Endothelial cell of umbilical vein (primary cell): ENCODE results near the gene TEF. TPM values are rescaled to one million over a fixed set of nuclear protein-coding genes. Genes with fewer than 3 reads are reported as not detected.

Experiments used
- BruUV-seq: library from RNA; stranded (reverse); fragments of 400-500 nt; replicated peaks from 2 replicates; lab custom pipeline; 2021; lab: Mats Ljungman, UMichigan
- CTCF ChIA-PET: fragments of 300-600, 350-600 bp; sonication (Branson Sonifier 250); formaldehyde crosslinking; loops from one replicate; lab custom pipeline; 2021; ENCODE audit warnings: antibody characterized with exemption, inconsistent platforms; lab: Charles Lee
- POLR2A ChIA-PET: fragments of 300-600, 350-600 bp; sonication (Branson Sonifier 250); formaldehyde crosslinking; loops from one replicate; lab custom pipeline; 2021; ENCODE audit warnings: antibody characterized with exemption, inconsistent platforms; lab: Charles Lee
- DNase-seq: peaks from one replicate; pipeline ENCODE4 v3.0.0-alpha.2; 2011; ENCODE audit warnings: low read depth, low spot score
- FAIRE-seq: peaks from 2 replicates; lab custom pipeline; 2011; peaks lifted over from hg19 to GRCh38; lab: Jason Lieb, UNC
- H2AFZ ChIP-seq: 2 replicates; pipeline ENCODE4 v1.6.0; 2012; ENCODE audit warnings: low read depth, low read length, control low read depth, inconsistent platforms
- H3K27ac ChIP-seq: 2 replicates; pipeline ENCODE4 v1.5.1; 2011; ENCODE audit warnings: low read depth, mild to moderate bottlenecking, control low read depth, low read length, moderate library complexity; ENCODE audit not compliant: insufficient read depth
- H3K27me3 ChIP-seq, 2 experiments: 2 replicates each; pipeline versions ENCODE4 v1.6.0 to v1.6.1; 2011; ENCODE audit warnings: low read length in 2 of 2, mixed read lengths in 1 of 2; ENCODE audit not compliant: control insufficient read depth in 2 of 2, insufficient read depth in 2 of 2
- H3K36me3 ChIP-seq, 2 experiments: 2 replicates in 1 of 2; 3 replicates in 1 of 2; pipeline ENCODE4 v1.5.1; 2011; ENCODE audit warnings: low read length in 2 of 2, mild to moderate bottlenecking in 1 of 2, moderate library complexity in 1 of 2; ENCODE audit not compliant: control insufficient read depth in 2 of 2, insufficient read depth in 2 of 2; ENCODE audit errors: extremely low read depth in 1 of 2
- H3K4me1 ChIP-seq: 3 replicates; pipeline ENCODE4 v1.5.1; 2011; ENCODE audit warnings: mild to moderate bottlenecking, low read length; ENCODE audit not compliant: control insufficient read depth, insufficient read depth; ENCODE audit errors: extremely low read depth
- H3K4me2 ChIP-seq: 2 replicates; pipeline ENCODE4 v1.6.1; 2011; ENCODE audit warnings: low read length, control low read depth, mixed read lengths; ENCODE audit not compliant: insufficient read depth
- H3K4me3 ChIP-seq, 3 experiments: fragments of 200-600 bp in 1 of 3; sonication (generic), shearing (Covaris generic) in 1 of 3; replicated peaks in 1 of 3; 2 replicates each; pipeline ENCODE4 v1.5.1; 2011 to 2016; ENCODE audit warnings: control low read depth in 3 of 3, low read length in 3 of 3, mild to moderate bottlenecking in 2 of 3, inconsistent platforms in 1 of 3, low read depth in 1 of 3, moderate library complexity in 1 of 3; ENCODE audit not compliant: insufficient read depth in 1 of 3
- H3K79me2 ChIP-seq: 2 replicates; pipeline ENCODE4 v1.6.0; 2012; ENCODE audit warnings: low read length, inconsistent platforms; ENCODE audit not compliant: control insufficient read depth, insufficient read depth
- H3K9ac ChIP-seq: replicated peaks from 2 replicates; pipeline ENCODE3; 2011; ENCODE audit warnings: low read length, control low read depth; ENCODE audit not compliant: insufficient read depth; ENCODE audit errors: extremely low read depth
- H3K9me1 ChIP-seq: replicated peaks from 3 replicates; pipeline ENCODE4 v1.6.0; 2011; ENCODE audit warnings: mild to moderate bottlenecking, low read length; ENCODE audit not compliant: control insufficient read depth, insufficient read depth; ENCODE audit errors: extremely low read depth
- H3K9me3 ChIP-seq: replicated peaks from 2 replicates; pipeline ENCODE4 v1.5.1; 2012; ENCODE audit warnings: low read length, inconsistent platforms; ENCODE audit not compliant: control insufficient read depth, insufficient read depth
- H4K20me1 ChIP-seq: replicated peaks from 2 replicates; pipeline ENCODE3; 2011; ENCODE audit warnings: mild to moderate bottlenecking, low read length; ENCODE audit not compliant: control insufficient read depth, insufficient read depth; ENCODE audit errors: extremely low read depth
- CTCF ChIP-seq, 2 donors: IDR thresholded peaks; 1 replicate in 1 of 2; 2 replicates in 1 of 2; pipeline ENCODE4 v1.5.1; 2011; ENCODE audit warnings: low read length in 2 of 2, mild to moderate bottlenecking in 2 of 2, moderate library complexity in 2 of 2, control low read depth in 1 of 2, inconsistent platforms in 1 of 2, low read depth in 1 of 2; ENCODE audit not compliant: insufficient read depth in 1 of 2; ENCODE audit errors: extremely low read depth in 1 of 2
- EZH2 ChIP-seq: IDR thresholded peaks from 2 replicates; pipeline ENCODE4 v1.6.1; 2012; ENCODE audit warnings: borderline replicate concordance, low read depth, mild to moderate bottlenecking, moderate library complexity, low read length, inconsistent platforms; ENCODE audit not compliant: severe bottlenecking
- FOS ChIP-seq: IDR thresholded peaks from 2 replicates; pipeline ENCODE4 v1.6.1; 2011; ENCODE audit warnings: mild to moderate bottlenecking, low read length, moderate library complexity, borderline replicate concordance; ENCODE audit not compliant: insufficient read depth
- GATA2 ChIP-seq: IDR thresholded peaks from 2 replicates; pipeline ENCODE4 v1.7.0; 2011; ENCODE audit warnings: low read depth, mild to moderate bottlenecking, moderate library complexity, mixed read lengths, low read length; ENCODE audit not compliant: insufficient read length, insufficient read depth
- JUN ChIP-seq: IDR thresholded peaks from 2 replicates; pipeline ENCODE4 v1.6.1; 2011; ENCODE audit warnings: borderline replicate concordance, low read depth; ENCODE audit not compliant: insufficient read length, insufficient read depth
- MYC ChIP-seq: IDR thresholded peaks from one replicate; pipeline ENCODE4 v1.6.1; 2011; ENCODE audit warnings: mild to moderate bottlenecking, low read depth, low read length
- POLR2A ChIP-seq: IDR thresholded peaks from 2 replicates; pipeline ENCODE4 v1.6.1; 2012; ENCODE audit warnings: low read depth, mild to moderate bottlenecking, control low read depth, low read length
- POLR2AphosphoS5 ChIP-seq: IDR thresholded peaks from 2 replicates; pipeline ENCODE4 v1.6.1; 2012; ENCODE audit warnings: low read depth, mild to moderate bottlenecking, control low read depth, low read length, moderate library complexity; ENCODE audit not compliant: insufficient read depth
- dilution Hi-C: fragments of 300-500 bp; cut with MboI; formaldehyde crosslinking; loops from one replicate; pipeline ENCODE4 v1.15.0; 2019; ENCODE audit warnings: low sequenced_read_pairs; ENCODE audit not compliant: extremely low pct_ligation_motif_present
- intact Hi-C: fragments of 100-400 bp; cut with micrococcal nuclease; formaldehyde crosslinking; loops from one replicate; pipeline ENCODE4 v1.10.0; 2022
- polyA plus RNA-seq, 4 experiments: library from polyadenylated mRNA; depleted of rRNA in 3 of 4; stranded (reverse) in 3 of 4; unstranded in 1 of 4; fragments of >200 nt; gene quantifications; 2 replicates each; pipeline versions ENCODE4 v1.2.1 to v1.2.3, GENCODE V29; 2011 to 2012; ENCODE audit warnings: missing spikeins in 1 of 4
- total RNA-seq: library from RNA; stranded (reverse); gene quantifications from 2 replicates; pipeline ENCODE4 v1.2.3, GENCODE V29; 2021
- TF ChIP-seq, protein P1 (sequence below): IDR thresholded peaks from 2 replicates; pipeline ENCODE4 v1.6.1; 2011; ENCODE audit not compliant: insufficient read depth, insufficient read length

TEF gene
- total and polyA plus RNA-seq, 2 donors (not counting 3 experiments of a cell fraction or from before 2014, with no cell fraction given), result 2.2 to 4.0 TPM

DNA sequence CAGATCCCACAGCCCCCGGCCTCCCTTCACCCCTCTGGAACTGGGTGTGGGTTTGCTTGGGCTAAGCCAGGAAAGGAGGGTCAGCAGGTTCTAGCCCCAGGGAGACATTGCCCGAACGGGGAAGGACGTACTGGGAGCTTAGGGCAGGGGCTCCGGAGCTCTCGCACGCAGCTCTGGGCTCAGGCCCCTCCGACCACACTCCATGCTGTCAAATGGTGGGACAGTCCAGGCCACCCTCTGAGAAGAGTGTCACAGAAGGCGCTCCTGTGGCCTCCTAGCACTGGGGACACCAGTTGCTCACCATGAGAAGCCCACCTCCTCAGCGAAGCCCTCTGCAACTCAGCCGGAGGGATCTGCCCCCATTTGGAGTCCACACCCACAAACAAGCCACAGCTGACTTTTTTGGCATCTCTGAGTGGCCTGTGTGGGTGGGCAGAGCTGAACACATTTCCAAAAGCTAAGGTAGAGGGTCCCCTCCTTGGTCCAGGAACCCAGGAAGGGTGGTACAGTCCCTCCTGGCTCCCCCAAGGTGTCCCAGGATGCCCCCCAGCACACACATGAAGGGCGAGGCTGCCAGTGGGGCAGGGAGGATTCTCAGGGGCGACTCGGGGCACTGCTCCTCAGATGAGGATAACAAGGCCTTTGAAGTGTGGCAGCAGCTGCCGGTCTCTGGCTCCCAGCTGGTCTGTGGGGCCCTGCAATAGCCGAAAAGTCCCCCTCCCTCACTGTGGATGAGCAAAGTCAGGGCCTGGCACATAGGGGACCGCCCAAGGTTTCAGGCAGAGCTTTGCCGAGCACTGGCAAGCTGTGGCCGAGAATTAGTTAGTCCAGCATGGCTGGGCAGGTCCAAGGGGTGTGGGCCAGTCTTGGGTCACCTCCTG is 13.0 kb upstream of the TEF start:
- Histone ChIP-seq H3K9me1 (no peaks in the 10 kb centered on the region), H3K4me1 (peaks cover 7% of the 10 kb centered on the region), H3K4me3 (no peak overlapping the region), H3K9me3 (no peaks in the 10 kb centered on the region), H3K27ac (no peak overlapping the region), H3K9ac (no peak overlapping the region), H3K36me3 (no peaks in the 10 kb centered on the region), H3K4me2 (no peak overlapping the region), H3K79me2 (no peaks in the 10 kb centered on the region), H4K20me1 (no peaks in the 10 kb centered on the region), H2AFZ (no peak overlapping the region), H3K27me3 (no peaks in the 10 kb centered on the region)
- CTCF ChIA-PET, result no interaction called here
- POLR2A ChIA-PET, result no interaction called here
- DNase-seq, result no peak
- no peak for TF ChIP-seq MYC
- TF ChIP-seq, protein P1, sequence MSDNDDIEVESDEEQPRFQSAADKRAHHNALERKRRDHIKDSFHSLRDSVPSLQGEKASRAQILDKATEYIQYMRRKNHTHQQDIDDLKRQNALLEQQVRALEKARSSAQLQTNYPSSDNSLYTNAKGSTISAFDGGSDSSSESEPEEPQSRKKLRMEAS, result no peak
- BruUV-seq, result no TSS peak
- no peak for FAIRE-seq
- dilution Hi-C loops, result no loop called here
- intact Hi-C loops, result loop anchor here (5.0 to 10.0 kb wide), 2 partner anchors 81 to 174 kb away; partner anchors contain the start of gene RANGAP1

DNA sequence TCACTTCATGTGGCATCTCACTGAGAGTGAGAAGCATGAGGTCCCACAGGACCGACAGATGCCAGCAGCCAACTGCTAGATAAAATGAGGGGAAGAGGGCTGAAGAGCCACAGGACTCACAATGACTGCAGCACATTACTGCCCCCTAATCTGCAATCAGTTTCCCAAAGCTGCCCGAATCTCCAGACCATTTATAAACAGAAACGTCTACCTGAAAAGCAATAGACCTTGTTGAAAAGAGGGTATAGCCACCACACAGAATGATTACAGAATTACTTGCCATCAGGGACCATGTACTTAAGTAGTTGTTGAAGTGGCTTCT is 12.4 kb upstream of the TEF start:
- DNase-seq (no peak), FAIRE-seq (no peak)
- CTCF ChIA-PET, result no interaction called here
- H3K4me3 ChIP-seq, result no peak overlapping the region
- H3K36me3 ChIP-seq, result no peaks in the 10 kb centered on the region
- peaks cover 7% of the 10 kb centered on the region for H3K4me1 ChIP-seq
- H3K9me1 ChIP-seq, result no peaks in the 10 kb centered on the region
- POLR2A ChIA-PET, result no interaction called here
- H3K79me2 ChIP-seq, result no peaks in the 10 kb centered on the region
- no peak overlapping the region for H3K4me2 ChIP-seq
- no peak overlapping the region for H2AFZ ChIP-seq
- BruUV-seq, result no TSS peak
- H3K27me3 ChIP-seq, result no peaks in the 10 kb centered on the region
- H3K9ac ChIP-seq, result no peak overlapping the region
- H3K27ac ChIP-seq, result no peak overlapping the region
- H3K9me3 ChIP-seq, result no peaks in the 10 kb centered on the region
- no peak for TF ChIP-seq JUN
- TF ChIP-seq, protein P1, result no peak
- no peak for TF ChIP-seq POLR2A
- no peak for TF ChIP-seq MYC
- TF ChIP-seq EZH2, result no peak
- no peak for TF ChIP-seq FOS
- no peak for TF ChIP-seq GATA2
- no peak for TF ChIP-seq POLR2AphosphoS5
- no peak for TF ChIP-seq CTCF (IDR thresholded peaks at IDR 0.05; ENCODE audit: extremely low read depth in 1 of 2, insufficient read depth in 1 of 2, low read depth in 1 of 2, low read length in 2 of 2)
- no peaks in the 10 kb centered on the region for H4K20me1 ChIP-seq
- intact Hi-C loops, result loop anchor here (5.0 to 10.0 kb wide), 2 partner anchors 82 to 175 kb away; partner anchors contain the start of gene RANGAP1
- dilution Hi-C loops, result no loop called here
